Measurements from ENCODE around the gene COQ10A.

DNA sequence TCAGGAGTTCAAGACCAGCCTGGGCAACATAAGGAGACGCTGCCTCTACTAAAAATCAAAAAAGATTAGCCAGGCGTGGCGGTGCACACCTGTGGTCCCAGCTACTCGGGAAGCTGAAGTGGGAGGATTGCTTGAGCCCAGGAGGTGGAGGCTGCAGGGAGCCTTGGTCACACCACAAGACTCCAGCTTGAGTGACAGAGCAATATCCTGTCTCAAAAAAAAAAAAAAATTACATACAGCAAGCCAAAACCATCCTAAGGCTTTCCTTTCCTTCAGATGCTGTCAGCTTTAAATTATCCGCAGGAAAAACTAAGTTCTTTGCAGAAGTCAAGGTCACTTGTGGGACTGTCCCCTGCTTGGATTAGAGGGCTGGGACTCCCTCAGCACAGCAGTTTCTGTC is 32.1 kb downstream of the COQ10A start:
- no peak for TF ChIP-seq EZH2 (IDR thresholded peaks at IDR 0.05; ENCODE audit: low read depth, low read length, severe bottlenecking)
- TF ChIP-seq, protein P1, sequence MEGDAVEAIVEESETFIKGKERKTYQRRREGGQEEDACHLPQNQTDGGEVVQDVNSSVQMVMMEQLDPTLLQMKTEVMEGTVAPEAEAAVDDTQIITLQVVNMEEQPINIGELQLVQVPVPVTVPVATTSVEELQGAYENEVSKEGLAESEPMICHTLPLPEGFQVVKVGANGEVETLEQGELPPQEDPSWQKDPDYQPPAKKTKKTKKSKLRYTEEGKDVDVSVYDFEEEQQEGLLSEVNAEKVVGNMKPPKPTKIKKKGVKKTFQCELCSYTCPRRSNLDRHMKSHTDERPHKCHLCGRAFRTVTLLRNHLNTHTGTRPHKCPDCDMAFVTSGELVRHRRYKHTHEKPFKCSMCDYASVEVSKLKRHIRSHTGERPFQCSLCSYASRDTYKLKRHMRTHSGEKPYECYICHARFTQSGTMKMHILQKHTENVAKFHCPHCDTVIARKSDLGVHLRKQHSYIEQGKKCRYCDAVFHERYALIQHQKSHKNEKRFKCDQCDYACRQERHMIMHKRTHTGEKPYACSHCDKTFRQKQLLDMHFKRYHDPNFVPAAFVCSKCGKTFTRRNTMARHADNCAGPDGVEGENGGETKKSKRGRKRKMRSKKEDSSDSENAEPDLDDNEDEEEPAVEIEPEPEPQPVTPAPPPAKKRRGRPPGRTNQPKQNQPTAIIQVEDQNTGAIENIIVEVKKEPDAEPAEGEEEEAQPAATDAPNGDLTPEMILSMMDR (IDR thresholded peaks at IDR 0.05; ENCODE audit: control extremely low read depth in 1 of 3, insufficient read depth in 1 of 3, low read depth in 1 of 3, low read length in 3 of 3) = no peak
- no peak for TF ChIP-seq CREB1 (IDR thresholded peaks at IDR 0.05)
- TF ChIP-seq POLR2AphosphoS5 (IDR thresholded peaks at IDR 0.05; ENCODE audit: low read depth, low read length) = no peak
- no peak for TF ChIP-seq HDAC2 (IDR thresholded peaks at IDR 0.05; ENCODE audit: borderline replicate concordance in 1 of 2, low read depth in 2 of 2, low read length in 2 of 2)
- TF ChIP-seq POLR2A (IDR thresholded peaks at IDR 0.05; ENCODE audit: control extremely low read depth in 1 of 2, low read depth in 2 of 2, low read length in 2 of 2) = no peak
- no peak for TF ChIP-seq HDAC6 (IDR thresholded peaks at IDR 0.05; ENCODE audit: low read depth, low read length)
- TF ChIP-seq EP300 (IDR thresholded peaks at IDR 0.05; ENCODE audit: borderline replicate concordance in 1 of 2, low read depth in 2 of 2, low read length in 2 of 2) = no peak
- no peak for TF ChIP-seq CHD1 (IDR thresholded peaks at IDR 0.05; ENCODE audit: low read depth, low read length)
- TF ChIP-seq JUND (IDR thresholded peaks at IDR 0.05; ENCODE audit: low read length) = no peak
- TF ChIP-seq YY1 (IDR thresholded peaks at IDR 0.05; ENCODE audit: low read depth, low read length) = no peak
- TF ChIP-seq JUN (IDR thresholded peaks at IDR 0.05; ENCODE audit: low read depth, low read length) = no peak
